Measurements from ENCODE around the gene COL8A1. TPM values are rescaled to one million over a fixed set of nuclear protein-coding genes. Genes with fewer than 3 reads are reported as not detected.

The COL8A1 gene
- total and polyA plus RNA-seq, 7 experiments from 2014 or later: 0.13 to 0.24 (median 0.14) TPM; not detected in 3

GRCh38 chr3:99747915-99748314 lies 109.5 kb downstream of the COL8A1 start:
- intact Hi-C loops (cut with micrococcal nuclease): no loop called here
- no peak for DNase-seq
- no peaks in the 10 kb centered on the region for H3K4me1 ChIP-seq (ENCODE audit: control insufficient read depth in 2 of 2, insufficient read depth in 2 of 2, low read length in 2 of 2)
- no peaks in the 10 kb centered on the region for H3K27me3 ChIP-seq (ENCODE audit: control insufficient read depth in 2 of 2, insufficient read depth in 2 of 2, low read length in 2 of 2)
- ATAC-seq: no peak
- CTCF ChIA-PET: no interaction called here
- H3K27ac Mint-ChIP-seq: no peak overlapping the region
- H3K27me3 Mint-ChIP-seq: peaks cover 0 to 21% (median 14%) of the 10 kb centered on the region in 5 donors
- H3K4me3 Mint-ChIP-seq: no peak overlapping the region
- no peaks in the 10 kb centered on the region for H3K9me3 ChIP-seq (ENCODE audit: control insufficient read depth in 2 of 3, low read length in 3 of 3)
- POLR2A ChIA-PET: no interaction called here
- no peaks in the 10 kb centered on the region for H3K36me3 ChIP-seq (ENCODE audit: control insufficient read depth in 2 of 3, insufficient read depth in 3 of 3, low read length in 3 of 3)
- H3K9me3 Mint-ChIP-seq: no peaks in the 10 kb centered on the region
- no peaks in the 10 kb centered on the region for H3K4me1 Mint-ChIP-seq
- no peak overlapping the region for H3K27ac ChIP-seq (ENCODE audit: low read depth, low read length)
- no peak overlapping the region for H3K4me3 ChIP-seq (ENCODE audit: low read length)
- no peaks in the 10 kb centered on the region for H3K36me3 Mint-ChIP-seq

GRCh38 chr3:99751649-99752048 lies 113.3 kb downstream of the COL8A1 start:
- intact Hi-C loops (cut with micrococcal nuclease): loop anchor here in 1 of 2 donors (2.0 kb wide), 1 partner anchor 253 kb away; no protein-coding TSS in a partner anchor
- Histone ChIP-seq H3K27ac (ENCODE audit: low read depth, low read length) (no peak overlapping the region), H3K4me3 (ENCODE audit: low read length) (no peak overlapping the region), H3K36me3 (ENCODE audit: control insufficient read depth in 2 of 3, insufficient read depth in 3 of 3, low read length in 3 of 3) (no peaks in the 10 kb centered on the region), H3K4me1 (ENCODE audit: control insufficient read depth in 2 of 2, insufficient read depth in 2 of 2, low read length in 2 of 2) (no peaks in the 10 kb centered on the region), H3K27me3 (ENCODE audit: control insufficient read depth in 2 of 2, insufficient read depth in 2 of 2, low read length in 2 of 2) (no peaks in the 10 kb centered on the region), H3K9me3 (ENCODE audit: control insufficient read depth in 2 of 3, low read length in 3 of 3) (no peaks in the 10 kb centered on the region)
- no peak for DNase-seq
- POLR2A ChIA-PET: no interaction called here
- Mint-ChIP-seq H3K27me3 (peaks cover 0 to 27% (median 14%) of the 10 kb centered on the region in 5 donors), H3K36me3 (no peaks in the 10 kb centered on the region), H3K4me1 (no peaks in the 10 kb centered on the region), H3K4me3 (no peak overlapping the region), H3K9me3 (no peaks in the 10 kb centered on the region), H3K27ac (no peak overlapping the region)
- no peak for ATAC-seq
- CTCF ChIA-PET: no interaction called here

GRCh38 chr3:99753268-99753975 lies 115.0 kb downstream of the COL8A1 start:
- no peak overlapping the region for H3K27ac ChIP-seq (ENCODE audit: low read depth, low read length)
- H3K4me3 ChIP-seq (ENCODE audit: low read length): no peak overlapping the region
- Mint-ChIP-seq H3K36me3 (no peaks in the 10 kb centered on the region), H3K4me1 (no peaks in the 10 kb centered on the region), H3K27ac (no peak overlapping the region), H3K9me3 (no peaks in the 10 kb centered on the region), H3K4me3 (no peak overlapping the region), H3K27me3 (peaks cover 0 to 37% (median 14%) of the 10 kb centered on the region in 5 donors)
- no peaks in the 10 kb centered on the region for H3K27me3 ChIP-seq (ENCODE audit: control insufficient read depth in 2 of 2, insufficient read depth in 2 of 2, low read length in 2 of 2)
- CTCF ChIA-PET: interaction anchor here (0.6 to 1.6 kb wide), 5 partner anchors 16 to 1898 kb away, joined by 3 to 6 read pairs (median 4); no protein-coding TSS in a partner anchor
- POLR2A ChIA-PET: no interaction called here
- no peaks in the 10 kb centered on the region for H3K9me3 ChIP-seq (ENCODE audit: control insufficient read depth in 2 of 3, low read length in 3 of 3)
- DNase-seq (peak in 6 of 9 donors; percentile 13 to 27 (median 22)), ATAC-seq (peak; percentile 66)
- intact Hi-C loops (cut with micrococcal nuclease): loop anchor here (1.0 to 2.0 kb wide), 7 partner anchors 108 to 1714 kb away; no protein-coding TSS in a partner anchor
- H3K4me1 ChIP-seq (ENCODE audit: control insufficient read depth in 2 of 2, insufficient read depth in 2 of 2, low read length in 2 of 2): no peaks in the 10 kb centered on the region
- H3K36me3 ChIP-seq (ENCODE audit: control insufficient read depth in 2 of 3, insufficient read depth in 3 of 3, low read length in 3 of 3): no peaks in the 10 kb centered on the region

- Mint-ChIP-seq H3K27ac (no peak overlapping the region), H3K4me1 (no peaks in the 10 kb centered on the region), H3K9me3 (no peaks in the 10 kb centered on the region), H3K27me3 (peaks cover 0 to 42% (median 20%) of the 10 kb centered on the region in 5 donors), H3K4me3 (no peak overlapping the region), H3K36me3 (no peaks in the 10 kb centered on the region)
- Histone ChIP-seq H3K27me3 (ENCODE audit: control insufficient read depth in 2 of 2, insufficient read depth in 2 of 2, low read length in 2 of 2) (peaks cover 0 to 2% of the 10 kb centered on the region in 2 donors), H3K36me3 (ENCODE audit: control insufficient read depth in 2 of 3, insufficient read depth in 3 of 3, low read length in 3 of 3) (no peaks in the 10 kb centered on the region), H3K4me3 (ENCODE audit: low read length) (no peak overlapping the region), H3K9me3 (ENCODE audit: control insufficient read depth in 2 of 3, low read length in 3 of 3) (no peaks in the 10 kb centered on the region), H3K4me1 (ENCODE audit: control insufficient read depth in 2 of 2, insufficient read depth in 2 of 2, low read length in 2 of 2) (no peaks in the 10 kb centered on the region), H3K27ac (ENCODE audit: low read depth, low read length) (no peak overlapping the region)
- DNase-seq (no peak), ATAC-seq (no peak)
- intact Hi-C loops (cut with micrococcal nuclease): no loop called here
- ChIA-PET CTCF (no interaction called here), POLR2A (no interaction called here)
These were observed 117.4 kb downstream of the COL8A1 start for GRCh38 chr3:99755831-99756230.

GRCh38 chr3:99757966-99758365 lies 119.6 kb downstream of the COL8A1 start:
- Histone ChIP-seq H3K4me3 (ENCODE audit: low read length) (no peak overlapping the region), H3K27me3 (ENCODE audit: control insufficient read depth in 2 of 2, insufficient read depth in 2 of 2, low read length in 2 of 2) (peaks cover 0 to 2% of the 10 kb centered on the region in 2 donors), H3K9me3 (ENCODE audit: control insufficient read depth in 2 of 3, low read length in 3 of 3) (no peaks in the 10 kb centered on the region), H3K27ac (ENCODE audit: low read depth, low read length) (no peak overlapping the region), H3K4me1 (ENCODE audit: control insufficient read depth in 2 of 2, insufficient read depth in 2 of 2, low read length in 2 of 2) (no peaks in the 10 kb centered on the region), H3K36me3 (ENCODE audit: control insufficient read depth in 2 of 3, insufficient read depth in 3 of 3, low read length in 3 of 3) (no peaks in the 10 kb centered on the region)
- Mint-ChIP-seq H3K4me3 (no peak overlapping the region), H3K4me1 (no peaks in the 10 kb centered on the region), H3K9me3 (no peaks in the 10 kb centered on the region), H3K27ac (no peak overlapping the region), H3K27me3 (peaks cover 7 to 41% (median 12%) of the 10 kb centered on the region in 5 donors), H3K36me3 (no peaks in the 10 kb centered on the region)
- intact Hi-C loops (cut with micrococcal nuclease): no loop called here
- ATAC-seq: no peak
- no peak for DNase-seq
- POLR2A ChIA-PET: no interaction called here
- CTCF ChIA-PET: no interaction called here

- Mint-ChIP-seq H3K9me3 (no peaks in the 10 kb centered on the region), H3K36me3 (no peaks in the 10 kb centered on the region), H3K4me3 (no peak overlapping the region), H3K4me1 (no peaks in the 10 kb centered on the region), H3K27ac (no peak overlapping the region), H3K27me3 (peaks cover 7 to 41% (median 12%) of the 10 kb centered on the region in 5 donors)
- H3K27me3 ChIP-seq (ENCODE audit: control insufficient read depth in 2 of 2, insufficient read depth in 2 of 2, low read length in 2 of 2): peaks cover 0 to 2% of the 10 kb centered on the region in 2 donors
- no peak overlapping the region for H3K27ac ChIP-seq (ENCODE audit: low read depth, low read length)
- H3K9me3 ChIP-seq (ENCODE audit: control insufficient read depth in 2 of 3, low read length in 3 of 3): no peaks in the 10 kb centered on the region
- intact Hi-C loops (cut with micrococcal nuclease): no loop called here
- no peaks in the 10 kb centered on the region for H3K36me3 ChIP-seq (ENCODE audit: control insufficient read depth in 2 of 3, insufficient read depth in 3 of 3, low read length in 3 of 3)
- ChIA-PET POLR2A (interaction anchor here (0.6 kb wide), 1 partner anchor 17 kb away, joined by 4 read pairs; no protein-coding TSS in a partner anchor), CTCF (no interaction called here)
- DNase-seq: no peak
- no peak overlapping the region for H3K4me3 ChIP-seq (ENCODE audit: low read length)
- ATAC-seq: no peak
- H3K4me1 ChIP-seq (ENCODE audit: control insufficient read depth in 2 of 2, insufficient read depth in 2 of 2, low read length in 2 of 2): no peaks in the 10 kb centered on the region
These were observed 120.2 kb downstream of the COL8A1 start for GRCh38 chr3:99758502-99759177.
